ENCODE results near the gene GATAD2A.
A peak's percentile ranks its signal among the peaks of the same experiment; 100 is the strongest.
"Not testable (repeated sequence)": the region's sequence is repeated elsewhere in the genome, so short reads cannot be mapped to it uniquely, and the experiment has no call there.

The GATAD2A gene

GRCh38 chr19:19452243-19453124, 47.0 kb downstream of the GATAD2A start:
- TF ChIP-seq Cebpa-rat (IDR thresholded peaks at IDR 0.05), result no peak
- no peaks in the 10 kb centered on the region for H3K27me3 ChIP-seq
- H4K20me1 ChIP-seq, result peaks cover 100% of the 10 kb centered on the region
- no peak overlapping the region for H3K4me3 ChIP-seq
- H3K27ac ChIP-seq, result peak overlapping the region; percentile 51
- peaks cover 80% of the 10 kb centered on the region for H3K4me1 ChIP-seq
- peak overlapping the region; percentile 57 for H3K4me2 ChIP-seq
- no peaks in the 10 kb centered on the region for H3K9me3 ChIP-seq
- H3K9ac ChIP-seq, result peak overlapping the region; percentile 22; the same call in 1 of the 2 replicates
- peaks cover 60% of the 10 kb centered on the region for H3K36me3 ChIP-seq

GRCh38 chr19:19453125-19453454, 47.6 kb downstream of the GATAD2A start:
- Histone ChIP-seq H3K4me2 (peak overlapping the region; percentile 57), H3K9me3 (no peaks in the 10 kb centered on the region), H3K9ac (0 out of 2 replicates have a peak overlapping the region, but pooled peaks have one; percentile 22), H3K27me3 (no peaks in the 10 kb centered on the region), H3K27ac (no peak overlapping the region), H3K4me3 (no peak overlapping the region), H4K20me1 (peaks cover 100% of the 10 kb centered on the region), H3K36me3 (peaks cover 60% of the 10 kb centered on the region), H3K4me1 (peaks cover 80% of the 10 kb centered on the region)
- no peak for TF ChIP-seq Cebpa-rat (IDR thresholded peaks at IDR 0.05)

- H3K27ac ChIP-seq, H3K9ac ChIP-seq, H3K9me3 ChIP-seq, H3K4me3 ChIP-seq, H3K27me3 ChIP-seq, H3K4me2 ChIP-seq: not testable (repeated sequence)
- H4K20me1 ChIP-seq, result peaks cover 100% of the 10 kb centered on the region
- H3K36me3 ChIP-seq, result peaks cover 42% of the 10 kb centered on the region
- H3K4me1 ChIP-seq, result peaks cover 86% of the 10 kb centered on the region
These were observed 49.9 kb downstream of the GATAD2A start for GRCh38 chr19:19455166-19455919.

- no peak overlapping the region for H3K4me3 ChIP-seq
- no peak for TF ChIP-seq Cebpa-rat (IDR thresholded peaks at IDR 0.05)
- H3K36me3 ChIP-seq, result peaks cover 32% of the 10 kb centered on the region
- peak overlapping the region; percentile 80 for H3K27ac ChIP-seq
- peak overlapping the region; percentile 99 for H3K4me2 ChIP-seq
- no peaks in the 10 kb centered on the region for H3K27me3 ChIP-seq
- no peaks in the 10 kb centered on the region for H3K9me3 ChIP-seq
- H3K9ac ChIP-seq, result peak overlapping the region; percentile 23; the same call in 1 of the 2 replicates
- H4K20me1 ChIP-seq, result peaks cover 100% of the 10 kb centered on the region
- peaks cover 86% of the 10 kb centered on the region for H3K4me1 ChIP-seq
These were observed 52.2 kb downstream of the GATAD2A start for GRCh38 chr19:19457671-19458070.

- Histone ChIP-seq H3K9ac (peak overlapping the region; percentile 56), H4K20me1 (peaks cover 100% of the 10 kb centered on the region), H3K4me3 (no peak overlapping the region), H3K9me3 (no peaks in the 10 kb centered on the region), H3K4me1 (peaks cover 86% of the 10 kb centered on the region), H3K27me3 (no peaks in the 10 kb centered on the region), H3K27ac (peak overlapping the region; percentile 80), H3K36me3 (peaks cover 29% of the 10 kb centered on the region), H3K4me2 (peak overlapping the region; percentile 99)
- no peak for TF ChIP-seq Cebpa-rat (IDR thresholded peaks at IDR 0.05)
These were observed 52.8 kb downstream of the GATAD2A start for GRCh38 chr19:19458110-19458816.

- H4K20me1 ChIP-seq, result peaks cover 100% of the 10 kb centered on the region
- H3K9me3 ChIP-seq, result peaks cover 4% of the 10 kb centered on the region; the same call in 1 of the 2 replicates
- no peak for TF ChIP-seq Cebpa-rat (IDR thresholded peaks at IDR 0.05)
- peak overlapping the region; percentile 61 for H3K4me3 ChIP-seq
- H3K4me2 ChIP-seq, result peak overlapping the region; percentile 99
- H3K27me3 ChIP-seq, result no peaks in the 10 kb centered on the region
- H3K36me3 ChIP-seq, result peaks cover 36% of the 10 kb centered on the region
- peak overlapping the region; percentile 80 for H3K27ac ChIP-seq
- peaks cover 89% of the 10 kb centered on the region for H3K4me1 ChIP-seq
- H3K9ac ChIP-seq, result peak overlapping the region; percentile 71
These were observed 53.6 kb downstream of the GATAD2A start for GRCh38 chr19:19459073-19459472.

- no peak for TF ChIP-seq Cebpa-rat (IDR thresholded peaks at IDR 0.05)
- Histone ChIP-seq H4K20me1 (peaks cover 100% of the 10 kb centered on the region), H3K4me2 (peak overlapping the region; percentile 99), H3K9me3 (peaks cover 10% of the 10 kb centered on the region), H3K27me3 (no peaks in the 10 kb centered on the region), H3K4me3 (peak overlapping the region; percentile 61), H3K27ac (peak overlapping the region; percentile 80), H3K9ac (peak overlapping the region; percentile 71), H3K36me3 (peaks cover 40% of the 10 kb centered on the region), H3K4me1 (peaks cover 89% of the 10 kb centered on the region)
These were observed 54.3 kb downstream of the GATAD2A start for GRCh38 chr19:19459707-19460251.

GRCh38 chr19:19460258-19460731, 54.8 kb downstream of the GATAD2A start:
- Histone ChIP-seq H3K36me3 (peaks cover 42% of the 10 kb centered on the region), H3K9ac (peak overlapping the region; percentile 71), H3K4me1 (peaks cover 88% of the 10 kb centered on the region), H3K27me3 (no peaks in the 10 kb centered on the region), H3K27ac (peak overlapping the region; percentile 80), H3K9me3 (peaks cover 15% of the 10 kb centered on the region), H3K4me3 (peak overlapping the region; percentile 61), H3K4me2 (peak overlapping the region; percentile 99), H4K20me1 (peaks cover 100% of the 10 kb centered on the region)
- 0 out of 2 replicates have a peak, but pooled peaks have one; percentile 19 for TF ChIP-seq Cebpa-rat (IDR thresholded peaks at IDR 0.05)

- H4K20me1 ChIP-seq, result peaks cover 98% of the 10 kb centered on the region
- H3K27me3 ChIP-seq, result no peaks in the 10 kb centered on the region
- H3K27ac ChIP-seq, result peak overlapping the region; percentile 80
- H3K9ac ChIP-seq, result peak overlapping the region; percentile 71
- peaks cover 83% of the 10 kb centered on the region for H3K4me1 ChIP-seq
- peaks cover 47% of the 10 kb centered on the region for H3K36me3 ChIP-seq
- H3K4me2 ChIP-seq, result peak overlapping the region; percentile 99
- H3K9me3 ChIP-seq, result peaks cover 20% of the 10 kb centered on the region
- peak overlapping the region; percentile 61 for H3K4me3 ChIP-seq
- TF ChIP-seq Cebpa-rat (IDR thresholded peaks at IDR 0.05), result no peak
These were observed 55.3 kb downstream of the GATAD2A start for GRCh38 chr19:19460761-19461265.
